Spleen (tissue), 11 donors: Measurements from ENCODE around the gene C17orf58. TPM values are rescaled to one million over a fixed set of nuclear protein-coding genes. Genes with fewer than 3 reads are reported as not detected.

Experiments
- DNase-seq: peaks from one replicate; pipeline ENCODE4 v3.0.0-alpha.2; 2020
- H3K27ac ChIP-seq, 8 donors: fragments of 200-600 bp; sonication (generic) in 7 of 8; 1 replicate in 4 of 8; 2 replicates in 4 of 8; pipeline versions ENCODE4 v1.5.0 to v1.8.0; 2016 to 2021; ENCODE audit warnings: inconsistent platforms in 4 of 8, mild to moderate bottlenecking in 4 of 8, moderate library complexity in 1 of 8
- H3K27me3 ChIP-seq, 7 donors: fragments of 200-600 bp; sonication (generic) in 6 of 7; replicated peaks in 1 of 7; 1 replicate in 4 of 7; 2 replicates in 3 of 7; pipeline versions ENCODE4 v1.5.0 to v1.8.0; 2016 to 2021; ENCODE audit warnings: inconsistent platforms in 3 of 7, mild to moderate bottlenecking in 1 of 7
- H3K36me3 ChIP-seq, 6 donors: fragments of 200-600 bp; sonication (generic) in 5 of 6; 1 replicate in 4 of 6; 2 replicates in 2 of 6; pipeline versions ENCODE4 v1.5.0 to v1.8.0; 2016 to 2021; ENCODE audit warnings: inconsistent platforms in 2 of 6
- H3K4me1 ChIP-seq, 6 donors: fragments of 200-600 bp; sonication (generic) in 5 of 6; 1 replicate in 3 of 6; 2 replicates in 3 of 6; pipeline versions ENCODE4 v1.5.0 to v1.8.0; 2016 to 2021; ENCODE audit warnings: inconsistent platforms in 3 of 6
- H3K4me3 ChIP-seq, 8 donors: fragments of 200-600 bp; sonication (generic) in 7 of 8; 1 replicate in 4 of 8; 2 replicates in 4 of 8; pipeline versions ENCODE4 v1.5.0 to v1.8.0; 2016 to 2021; ENCODE audit warnings: inconsistent platforms in 4 of 8, mild to moderate bottlenecking in 4 of 8, moderate library complexity in 2 of 8
- H3K9me3 ChIP-seq, 8 donors: fragments of 200-600 bp; sonication (generic) in 7 of 8; 1 replicate in 4 of 8; 2 replicates in 4 of 8; pipeline versions ENCODE4 v1.5.0 to v1.8.0; 2016 to 2021; ENCODE audit warnings: inconsistent platforms in 4 of 8
- POLR2A ChIP-seq, 3 donors: fragments of 450-650 bp; IDR thresholded peaks; one replicate each; pipeline ENCODE4 v1.5.1; 2017; ENCODE audit warnings: antibody characterized with exemption in 3 of 3, mild to moderate bottlenecking in 1 of 3
- POLR2AphosphoS5 ChIP-seq, 3 donors: sonication (generic); formaldehyde crosslinking; IDR thresholded peaks; one replicate each; pipeline ENCODE4 v1.5.1; 2017; ENCODE audit warnings: antibody characterized with exemption in 3 of 3
- WGBS, 5 donors: extraction: QIAGEN DNeasy Blood & Tissue Kit in 3 of 5; methylation state at CpG; one replicate each; pipeline versions ENCODE4 v1.1.5 to v1.1.7; 2013 to 2018; 5-methylcytosine and 5-hydroxymethylcytosine counted together
- intact Hi-C: fragments of 100-400 bp; cut with DNase I; formaldehyde crosslinking; loops from one replicate; pipeline ENCODE4 v1.15.0; 2023; ENCODE audit warnings: low total_unique reads
- polyA plus RNA-seq, 3 donors: library from polyadenylated mRNA; stranded (reverse); fragments of 200-250 nt; gene quantifications; one replicate each; pipeline ENCODE4 v1.2.1, GENCODE V29; 2013
- total RNA-seq, 7 donors: library from RNA; depleted of rRNA in 3 of 7; stranded (reverse); fragments of >200 nt in 3 of 7; fragmentation: NEBNext Ultra II Directional in 4 of 7; extraction: Animal tissue kit (Norgen Biotek cat#: 25700) in 4 of 7; gene quantifications; one replicate each; pipeline versions ENCODE4 v1.1.0 to v1.2.1, GENCODE V29; 2016 to 2021
- TF ChIP-seq, protein P1 (sequence below), 11 experiments: fragments of 200-600 bp in 7 of 11; fragments of 450-650 bp in 4 of 11; sonication (generic) in 4 of 11; IDR thresholded peaks in 8 of 11; conservative IDR thresholded peaks in 3 of 11; 1 replicate in 7 of 11; 2 replicates in 4 of 11; pipeline versions ENCODE4 v1.4.0 to v1.8.0; 2016 to 2021; ENCODE audit warnings: antibody characterized with exemption in 11 of 11, inconsistent platforms in 4 of 11, mild to moderate bottlenecking in 1 of 11
- donor health status: healthy with polysubstance abuse.
- donor health status: DM: no; HTN: no; CAD: no; lungs with moderate emphysema.
- donor health status: DM: no; HTN: no; CAD: no.
- donor health status: Bipolar disorder and iron deficiency.
- donor health status: healthy.
- donor health status: DM: no; HTN: no; CAD: no.
- donor health status: DM: yes; HTN: yes; CAD: no.

The C17orf58 gene
- total and polyA plus RNA-seq, 10 donors: 2.5 to 9.3 (median 6.6) TPM

DNA sequence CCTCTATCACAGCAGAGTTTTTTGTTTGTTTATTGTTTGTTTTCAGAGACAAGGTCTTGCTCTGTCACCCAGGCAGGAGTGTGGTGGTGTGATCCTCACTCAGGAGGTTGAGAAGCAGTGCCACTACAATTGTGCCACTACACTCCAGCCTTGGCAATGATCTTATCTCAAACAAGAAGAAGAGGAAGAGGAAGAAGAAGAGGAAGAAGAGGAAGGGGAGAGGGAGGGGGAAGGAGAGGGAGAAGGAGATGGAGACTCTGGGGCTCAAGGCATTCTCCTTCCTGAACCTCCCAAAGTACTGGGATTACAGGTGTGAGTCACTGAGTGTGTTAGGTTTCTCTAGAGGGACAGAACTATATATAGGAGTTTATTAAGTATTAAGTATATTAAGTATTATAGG, 17.1 kb upstream of the C17orf58 start:
- Histone ChIP-seq H3K4me3 (no peak overlapping the region), H3K27ac (no peak overlapping the region), H3K4me1 (peaks cover 0 to 8% (median 5%) of the 10 kb centered on the region in 6 donors), H3K36me3 (no peaks in the 10 kb centered on the region), H3K9me3 (no peaks in the 10 kb centered on the region), H3K27me3 (no peaks in the 10 kb centered on the region)
- TF ChIP-seq, protein P1, sequence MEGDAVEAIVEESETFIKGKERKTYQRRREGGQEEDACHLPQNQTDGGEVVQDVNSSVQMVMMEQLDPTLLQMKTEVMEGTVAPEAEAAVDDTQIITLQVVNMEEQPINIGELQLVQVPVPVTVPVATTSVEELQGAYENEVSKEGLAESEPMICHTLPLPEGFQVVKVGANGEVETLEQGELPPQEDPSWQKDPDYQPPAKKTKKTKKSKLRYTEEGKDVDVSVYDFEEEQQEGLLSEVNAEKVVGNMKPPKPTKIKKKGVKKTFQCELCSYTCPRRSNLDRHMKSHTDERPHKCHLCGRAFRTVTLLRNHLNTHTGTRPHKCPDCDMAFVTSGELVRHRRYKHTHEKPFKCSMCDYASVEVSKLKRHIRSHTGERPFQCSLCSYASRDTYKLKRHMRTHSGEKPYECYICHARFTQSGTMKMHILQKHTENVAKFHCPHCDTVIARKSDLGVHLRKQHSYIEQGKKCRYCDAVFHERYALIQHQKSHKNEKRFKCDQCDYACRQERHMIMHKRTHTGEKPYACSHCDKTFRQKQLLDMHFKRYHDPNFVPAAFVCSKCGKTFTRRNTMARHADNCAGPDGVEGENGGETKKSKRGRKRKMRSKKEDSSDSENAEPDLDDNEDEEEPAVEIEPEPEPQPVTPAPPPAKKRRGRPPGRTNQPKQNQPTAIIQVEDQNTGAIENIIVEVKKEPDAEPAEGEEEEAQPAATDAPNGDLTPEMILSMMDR (IDR thresholded peaks at IDR 0.05 in 8 of 11, conservative IDR thresholded peaks at IDR 0.05 in 3 of 11): no peak
- no peak for TF ChIP-seq POLR2A (IDR thresholded peaks at IDR 0.05)
- TF ChIP-seq POLR2AphosphoS5 (IDR thresholded peaks at IDR 0.05): no peak
- intact Hi-C loops: no loop called here
- DNase-seq: no peak

DNA sequence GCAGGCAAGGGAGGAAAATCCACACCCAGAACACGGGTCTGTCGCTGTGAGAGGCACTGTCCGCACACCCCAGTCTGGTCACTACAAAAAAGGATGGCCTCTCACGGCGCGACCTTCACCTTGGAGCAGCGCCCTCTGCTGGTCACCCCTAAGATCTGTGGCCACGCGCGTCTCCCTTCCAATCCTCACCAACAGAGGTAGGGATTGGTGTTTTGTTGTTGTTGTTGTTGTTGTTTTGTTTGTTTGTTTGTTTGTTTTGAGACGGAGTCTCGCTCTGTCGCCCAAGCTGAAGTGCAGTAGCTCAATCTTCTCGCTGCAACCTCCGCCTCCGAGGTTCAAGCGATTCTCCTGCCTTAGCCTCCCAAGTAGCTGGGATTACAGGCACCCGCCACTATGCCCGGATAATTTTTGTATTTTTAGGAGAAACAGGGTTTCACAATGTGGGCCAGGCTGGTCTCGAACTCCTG, 15.0 kb upstream of the C17orf58 start:
- Histone ChIP-seq H3K4me1 (peaks cover 0 to 6% (median 5%) of the 10 kb centered on the region in 6 donors), H3K36me3 (no peaks in the 10 kb centered on the region), H3K4me3 (peak overlapping the region in 2 of 8 donors; percentile 18 to 56), H3K27ac (no peak overlapping the region), H3K9me3 (no peaks in the 10 kb centered on the region), H3K27me3 (no peaks in the 10 kb centered on the region)
- WGBS, 5 donors: 39 to 44% (median 42%) methylated on average over 20 of the region's 20 CpGs
- DNase-seq: peak; percentile 87
- TF ChIP-seq POLR2AphosphoS5 (IDR thresholded peaks at IDR 0.05): no peak
- TF ChIP-seq, protein P1 (IDR thresholded peaks at IDR 0.05 in 8 of 11, conservative IDR thresholded peaks at IDR 0.05 in 3 of 11): peak; percentile 48 to 79 (median 71)
- no peak for TF ChIP-seq POLR2A (IDR thresholded peaks at IDR 0.05)
- intact Hi-C loops: no loop called here

DNA sequence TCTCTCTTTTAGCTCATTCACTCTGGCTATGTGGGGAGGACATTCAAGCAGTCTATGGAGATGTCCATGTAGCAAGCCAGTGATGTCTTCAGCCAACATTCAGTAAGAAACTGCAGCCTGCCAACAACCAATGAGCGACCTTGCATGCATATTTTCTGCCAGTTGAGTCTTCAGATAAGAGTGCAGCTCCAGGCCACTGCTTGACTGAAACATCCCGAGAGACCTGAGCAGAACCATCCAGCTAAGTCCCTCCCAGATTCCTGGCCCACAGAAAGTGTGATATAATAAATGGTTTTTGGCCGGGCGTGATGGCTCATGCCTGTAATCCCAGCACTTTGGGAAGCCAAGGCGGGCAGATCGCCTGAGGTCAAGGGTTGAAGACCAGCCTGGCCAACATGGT, 10.5 kb upstream of the C17orf58 start:
- H3K9me3 ChIP-seq: no peaks in the 10 kb centered on the region
- peaks cover 0 to 6% (median 5%) of the 10 kb centered on the region in 6 donors for H3K4me1 ChIP-seq
- 85 to 97% (median 88%) methylated on average over 6 of the region's 6 CpGs for WGBS, 5 donors
- H3K27ac ChIP-seq: no peak overlapping the region
- intact Hi-C loops: no loop called here
- H3K27me3 ChIP-seq: no peaks in the 10 kb centered on the region
- no peaks in the 10 kb centered on the region for H3K36me3 ChIP-seq
- TF ChIP-seq POLR2A (IDR thresholded peaks at IDR 0.05): no peak
- DNase-seq: peak; percentile 22
- no peak overlapping the region for H3K4me3 ChIP-seq

DNA sequence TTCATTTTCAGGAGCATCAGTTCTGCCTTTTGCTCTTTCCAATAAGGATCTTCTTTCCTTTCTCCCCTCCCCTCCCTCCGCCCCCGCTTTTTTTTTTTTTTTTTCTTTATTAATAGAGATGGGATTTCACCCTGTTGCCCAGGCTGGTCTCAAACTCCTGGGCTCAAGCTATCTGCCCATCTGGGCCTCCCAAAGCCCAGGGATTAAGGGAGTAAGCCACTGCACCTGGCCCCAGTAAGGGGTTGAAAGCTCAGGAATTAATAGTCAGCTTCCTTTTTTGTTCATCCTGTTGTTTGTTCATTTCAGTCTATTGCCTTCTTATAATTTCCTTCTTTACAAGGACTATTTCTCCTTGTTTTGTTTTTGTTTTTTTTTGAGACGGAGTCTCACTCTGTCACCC, 7.9 kb upstream of the C17orf58 start:
- WGBS, 5 donors: 87 to 95% (median 93%) methylated on average over 3 of the region's 3 CpGs
- Histone ChIP-seq H3K27ac (no peak overlapping the region), H3K4me1 (no peaks in the 10 kb centered on the region), H3K9me3 (no peaks in the 10 kb centered on the region), H3K27me3 (no peaks in the 10 kb centered on the region), H3K4me3 (no peak overlapping the region), H3K36me3 (no peaks in the 10 kb centered on the region)
- no peak for DNase-seq
- TF ChIP-seq POLR2A (IDR thresholded peaks at IDR 0.05): no peak
- no peak for TF ChIP-seq POLR2AphosphoS5 (IDR thresholded peaks at IDR 0.05)
- TF ChIP-seq, protein P1 (IDR thresholded peaks at IDR 0.05 in 8 of 11, conservative IDR thresholded peaks at IDR 0.05 in 3 of 11): no peak
- intact Hi-C loops: no loop called here
